BE2C (cell line): ENCODE measurements around the gene FSTL4.

ENCODE experiments used
- DNase-seq: peaks from one replicate; pipeline ENCODE4 v3.0.0-alpha.2; 2020
- H3K27me3 ChIP-seq: fragments of 250-450 bp; sonication (Bioruptor Pico); 2 replicates; pipeline ENCODE4 v1.5.1; 2020; ENCODE audit warnings: mild to moderate bottlenecking
- H3K36me3 ChIP-seq: fragments of 250-450 bp; sonication (Bioruptor Pico); 2 replicates; pipeline ENCODE4 v1.5.1; 2020; ENCODE audit warnings: mild to moderate bottlenecking
- H3K4me1 ChIP-seq: fragments of 250-450 bp; sonication (Bioruptor Pico); 2 replicates; pipeline ENCODE4 v1.5.1; 2020
- H3K4me3 ChIP-seq: 2 replicates; pipeline ENCODE4 v1.5.1; 2011; ENCODE audit warnings: low read depth, low read length
- H3K9me3 ChIP-seq: fragments of 250-450 bp; sonication (Bioruptor Pico); 2 replicates; pipeline ENCODE4 v1.5.1; 2020
- CTCF ChIP-seq: IDR thresholded peaks from 2 replicates; pipeline ENCODE4 v1.5.1; 2012; ENCODE audit warnings: mild to moderate bottlenecking, low read depth, low read length

FSTL4 gene

GRCh38 chr5:133227082-133227481, 385.3 kb downstream of the FSTL4 start:
- no peak for DNase-seq
- Histone ChIP-seq H3K9me3 (no peaks in the 10 kb centered on the region), H3K27me3 (no peaks in the 10 kb centered on the region), H3K36me3 (no peaks in the 10 kb centered on the region), H3K4me3 (no peak overlapping the region), H3K4me1 (no peaks in the 10 kb centered on the region; the same call in 1 of the 2 replicates)
- TF ChIP-seq CTCF = no peak

GRCh38 chr5:133226186-133226585, 386.2 kb downstream of the FSTL4 start:
- Histone ChIP-seq H3K9me3 (no peaks in the 10 kb centered on the region), H3K36me3 (no peaks in the 10 kb centered on the region), H3K4me3 (no peak overlapping the region), H3K27me3 (no peaks in the 10 kb centered on the region), H3K4me1 (no peaks in the 10 kb centered on the region; the same call in 1 of the 2 replicates)
- no peak for TF ChIP-seq CTCF
- DNase-seq = no peak

GRCh38 chr5:133225671-133226152, 386.6 kb downstream of the FSTL4 start:
- Histone ChIP-seq H3K27me3 (no peaks in the 10 kb centered on the region), H3K4me3 (no peak overlapping the region), H3K9me3 (no peaks in the 10 kb centered on the region), H3K36me3 (no peaks in the 10 kb centered on the region), H3K4me1 (no peaks in the 10 kb centered on the region; the same call in 1 of the 2 replicates)
- TF ChIP-seq CTCF = no peak
- DNase-seq = no peak

GRCh38 chr5:133222979-133223378, 389.4 kb downstream of the FSTL4 start:
- Histone ChIP-seq H3K4me1 (no peaks in the 10 kb centered on the region; the same call in 1 of the 2 replicates), H3K27me3 (no peaks in the 10 kb centered on the region), H3K4me3 (no peak overlapping the region), H3K36me3 (no peaks in the 10 kb centered on the region), H3K9me3 (no peaks in the 10 kb centered on the region)
- TF ChIP-seq CTCF = no peak
- no peak for DNase-seq

- no peak for TF ChIP-seq CTCF
- Histone ChIP-seq H3K36me3 (no peaks in the 10 kb centered on the region), H3K9me3 (no peaks in the 10 kb centered on the region), H3K4me3 (no peak overlapping the region), H3K4me1 (no peaks in the 10 kb centered on the region; the same call in 1 of the 2 replicates), H3K27me3 (no peaks in the 10 kb centered on the region)
- no peak for DNase-seq
Observed at GRCh38 chr5:133222521-133222920, 389.8 kb downstream of the FSTL4 start.

- H3K9me3 ChIP-seq = no peaks in the 10 kb centered on the region
- no peak overlapping the region for H3K4me3 ChIP-seq
- no peaks in the 10 kb centered on the region for H3K27me3 ChIP-seq
- peak; percentile 68 for DNase-seq
- TF ChIP-seq CTCF = no peak
- no peaks in the 10 kb centered on the region; the same call in 1 of the 2 replicates for H3K4me1 ChIP-seq
- no peaks in the 10 kb centered on the region for H3K36me3 ChIP-seq
Observed at GRCh38 chr5:133222040-133222439, 390.3 kb downstream of the FSTL4 start.
